IMR-90 (cell line): ENCODE measurements around the gene MDH1. TPM values are rescaled to one million over a fixed set of nuclear protein-coding genes. Genes with fewer than 3 reads are reported as not detected.

ENCODE experiments used
- ATAC-seq: fragments of 200-7000 bp; cut with Tn5 transposase; 2 replicates; pipeline ENCODE4 v1.9.1; 2020; ENCODE audit warnings: low read depth, mild to moderate bottlenecking, moderate library complexity
- BruUV-seq: library from RNA; stranded (reverse); fragments of 400-500 nt; replicated peaks from 2 replicates; lab custom pipeline; 2021; lab: Mats Ljungman, UMichigan
- CTCF ChIA-PET: fragments of 300-600 bp; formaldehyde crosslinking; extraction: SDS; loops from one replicate; lab custom pipeline; 2021; ENCODE audit warnings: antibody characterized with exemption; lab: Yijun Ruan, JAX
- POLR2A ChIA-PET: fragments of 300-600 bp; sonication (Branson Sonifier 250); formaldehyde crosslinking; loops from one replicate; lab custom pipeline; 2022; ENCODE audit warnings: antibody characterized with exemption; ENCODE audit not compliant: unreplicated experiment; lab: Charles Lee
- DNase-seq: peaks from one replicate; pipeline ENCODE4 v3.0.0; 2013
- H2AFZ ChIP-seq: replicated peaks from 2 replicates; pipeline ENCODE3; 2013; ENCODE audit warnings: low read length, mild to moderate bottlenecking; ENCODE audit not compliant: poor library complexity
- H2AK5ac ChIP-seq: 2 replicates; pipeline ENCODE4 v1.6.1; 2013; ENCODE audit warnings: low read depth, low read length, inconsistent platforms
- H2AK9ac ChIP-seq: replicated peaks from 2 replicates; pipeline ENCODE3; 2013; ENCODE audit warnings: mild to moderate bottlenecking, low read depth, low read length, moderate library complexity; ENCODE audit not compliant: poor library complexity
- H2BK120ac ChIP-seq: 2 replicates; pipeline ENCODE4 v1.6.1; 2013; ENCODE audit warnings: low read depth, low read length, inconsistent platforms
- H2BK15ac ChIP-seq: 3 replicates; pipeline ENCODE4 v1.6.1; 2013; ENCODE audit warnings: low read depth, low read length, inconsistent platforms
- H2BK20ac ChIP-seq: 2 replicates; pipeline ENCODE4 v1.6.1; 2013; ENCODE audit warnings: low read depth, mild to moderate bottlenecking, inconsistent platforms, low read length, moderate library complexity
- H2BK5ac ChIP-seq: 2 replicates; pipeline ENCODE4 v1.6.1; 2013; ENCODE audit warnings: mild to moderate bottlenecking, low read depth, low read length, inconsistent platforms; ENCODE audit not compliant: poor library complexity, severe bottlenecking
- H3K14ac ChIP-seq: replicated peaks from 2 replicates; pipeline ENCODE4 v1.6.1; 2013; ENCODE audit warnings: low read depth, low read length, inconsistent platforms
- H3K18ac ChIP-seq: 2 replicates; pipeline ENCODE4 v1.6.1; 2013; ENCODE audit warnings: low read depth, low read length, control low read depth
- H3K23ac ChIP-seq: 2 replicates; pipeline ENCODE4 v1.6.1; 2013; ENCODE audit warnings: low read depth, low read length, inconsistent platforms
- H3K27ac ChIP-seq: 2 replicates; pipeline ENCODE4 v1.5.1; 2013; ENCODE audit warnings: mild to moderate bottlenecking, control low read depth, low read length; ENCODE audit not compliant: insufficient read depth
- H3K27me3 ChIP-seq: 2 replicates; pipeline ENCODE4 v1.6.1; 2013; ENCODE audit warnings: low read length; ENCODE audit not compliant: control insufficient read depth, insufficient read depth
- H3K36me3 ChIP-seq: 2 replicates; pipeline ENCODE4 v1.6.1; 2013; ENCODE audit warnings: low read length, mixed read lengths; ENCODE audit not compliant: control insufficient read depth, insufficient read depth
- H3K4ac ChIP-seq: 2 replicates; pipeline ENCODE4 v1.6.1; 2013; ENCODE audit warnings: low read depth, low read length, inconsistent platforms
- H3K4me1 ChIP-seq: 2 replicates; pipeline ENCODE4 v1.6.1; 2013; ENCODE audit warnings: low read length, mixed read lengths; ENCODE audit not compliant: control insufficient read depth, insufficient read depth
- H3K4me2 ChIP-seq: 2 replicates; pipeline ENCODE4 v1.6.1; 2013; ENCODE audit warnings: low read depth, mild to moderate bottlenecking, control low read depth, low read length, moderate library complexity
- H3K4me3 ChIP-seq: 2 replicates; pipeline ENCODE4 v1.5.1; 2013; ENCODE audit warnings: low read depth, mild to moderate bottlenecking, control low read depth, low read length, moderate library complexity; ENCODE audit not compliant: insufficient read depth
- H3K56ac ChIP-seq: 2 replicates; pipeline ENCODE4 v1.6.1; 2013; ENCODE audit warnings: low read length, inconsistent platforms; ENCODE audit not compliant: insufficient read depth; ENCODE audit errors: extremely low read depth
- H3K79me1 ChIP-seq, 2 experiments: 2 replicates each; pipeline ENCODE4 v1.6.1; 2013; ENCODE audit warnings: low read length in 2 of 2, inconsistent platforms in 1 of 2, low read depth in 1 of 2
- H3K9ac ChIP-seq: 2 replicates; pipeline ENCODE4 v1.6.1; 2013; ENCODE audit warnings: low read depth, low read length, control low read depth
- H3K9me1 ChIP-seq: 2 replicates; pipeline ENCODE4 v1.6.1; 2013; ENCODE audit warnings: low read length, inconsistent platforms; ENCODE audit not compliant: insufficient read depth
- H3K9me3 ChIP-seq: 2 replicates; pipeline ENCODE4 v1.6.1; 2013; ENCODE audit warnings: low read length; ENCODE audit not compliant: control insufficient read depth, insufficient read depth
- H4K20me1 ChIP-seq: 2 replicates; pipeline ENCODE4 v1.6.1; 2013; ENCODE audit warnings: low read length, inconsistent platforms; ENCODE audit not compliant: insufficient read depth
- H4K5ac ChIP-seq: 2 replicates; pipeline ENCODE4 v1.6.1; 2013; ENCODE audit warnings: mild to moderate bottlenecking, low read depth, low read length, control low read depth
- H4K8ac ChIP-seq, 2 experiments: 2 replicates each; pipeline ENCODE4 v1.6.1; 2013; ENCODE audit warnings: low read depth in 2 of 2, low read length in 2 of 2, control low read depth in 1 of 2, inconsistent platforms in 1 of 2
- H4K91ac ChIP-seq: 2 replicates; pipeline ENCODE4 v1.6.1; 2013; ENCODE audit warnings: low read depth, low read length, inconsistent platforms; ENCODE audit not compliant: insufficient read depth
- FOS ChIP-seq: fragments of 150-350 bp; IDR thresholded peaks from 2 replicates; pipeline ENCODE4 v1.6.1; 2016; ENCODE audit warnings: low read depth, low read length
- MAFK ChIP-seq: IDR thresholded peaks from 2 replicates; pipeline ENCODE4 v1.6.1; 2012; ENCODE audit warnings: low read depth, low read length, improper control_type of control experiment
- MAZ ChIP-seq: IDR thresholded peaks from 2 replicates; pipeline ENCODE4 v1.6.1; 2012; ENCODE audit warnings: low read depth, mild to moderate bottlenecking, low read length, improper control_type of control experiment, moderate library complexity, borderline replicate concordance
- MXI1 ChIP-seq: IDR thresholded peaks from 2 replicates; pipeline ENCODE4 v1.6.1; 2012; ENCODE audit warnings: low read depth, mild to moderate bottlenecking, low read length, moderate library complexity, borderline replicate concordance
- POLR2A ChIP-seq: IDR thresholded peaks from 2 replicates; pipeline ENCODE4 v1.6.1; 2012; ENCODE audit warnings: mild to moderate bottlenecking, low read depth, low read length
- RAD21 ChIP-seq: IDR thresholded peaks from 2 replicates; pipeline ENCODE4 v1.6.1; 2012; ENCODE audit warnings: low read length, improper control_type of control experiment
- RCOR1 ChIP-seq: IDR thresholded peaks from 2 replicates; pipeline ENCODE4 v1.6.1; 2012; ENCODE audit warnings: mild to moderate bottlenecking, low read length, improper control_type of control experiment; ENCODE audit not compliant: insufficient replicate concordance
- RFX5 ChIP-seq: IDR thresholded peaks from 2 replicates; pipeline ENCODE4 v1.8.0; 2012; ENCODE audit warnings: low read depth, mild to moderate bottlenecking, low read length, moderate library complexity
- SMC3 ChIP-seq: fragments of 150-350 bp; IDR thresholded peaks from 2 replicates; pipeline ENCODE4 v1.6.1; 2016; ENCODE audit warnings: low read depth, mild to moderate bottlenecking, antibody characterized with exemption, low read length, moderate library complexity
- WGBS, 2 experiments: methylation state at CpG; one replicate each; pipeline versions ENCODE4 v1.1.5 to v1.1.7; 2013; ENCODE audit warnings: missing lambda C conversion rate in 2 of 2; ENCODE audit not compliant: insufficient read length in 1 of 2; ENCODE audit errors: extremely low coverage in 2 of 2; 5-methylcytosine and 5-hydroxymethylcytosine counted together
- dilution Hi-C: fragments of 300-500 bp; cut with HindIII; formaldehyde crosslinking; loops from one replicate; pipeline ENCODE4 v1.14.3; 2018; ENCODE audit warnings: low sequenced_read_pairs; ENCODE audit not compliant: unreplicated experiment
- in situ Hi-C: fragments of 300-500 bp; cut with MboI; formaldehyde crosslinking; loops from 3 replicates; pipeline ENCODE4 v1.14.3; 2019; ENCODE audit warnings: low sequenced_read_pairs, inconsistent platforms, mixed read lengths
- intact Hi-C: fragments of 100-400 bp; cut with micrococcal nuclease; formaldehyde crosslinking; loops from 2 replicates; pipeline ENCODE4 v1.10.0; 2022
- polyA plus RNA-seq, 3 experiments: library from polyadenylated mRNA; depleted of rRNA; stranded (reverse); fragments of >200 nt; gene quantifications; 2 replicates each; pipeline ENCODE4 v1.2.3, GENCODE V29; 2012; ENCODE audit warnings: low replicate concordance in 1 of 3
- total RNA-seq: library from RNA; depleted of rRNA; stranded (reverse); fragments of >200 nt; gene quantifications from 2 replicates; pipeline ENCODE4 v1.2.3, GENCODE V29; 2012

Gene MDH1
- total and polyA plus RNA-seq, 2 of the 4 experiments (the other 2 are of a cell fraction), result 195 to 248 TPM

DNA sequence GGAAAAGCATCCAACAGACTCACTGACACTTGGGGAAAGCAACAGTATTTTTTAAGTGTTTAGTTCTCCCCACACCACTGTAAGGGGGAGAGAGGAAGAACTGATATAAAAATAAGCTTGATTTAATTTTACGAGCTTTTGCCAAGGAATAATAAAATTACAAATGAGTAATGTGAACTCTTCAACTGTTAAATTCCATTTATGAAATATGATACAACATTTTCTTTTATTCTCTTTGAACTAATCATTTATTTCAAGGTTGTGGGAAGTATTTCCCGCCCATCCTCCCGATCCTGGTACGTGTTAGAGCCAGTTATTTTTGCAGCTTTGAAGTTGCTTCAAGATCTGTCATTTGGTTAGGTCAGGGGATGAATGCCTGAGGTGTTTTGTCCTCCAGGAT is 35.7 kb upstream of the MDH1 start:
- POLR2A ChIA-PET, result no interaction called here
- ATAC-seq, result no peak

More for the DNA sequence above, 35.7 kb upstream of the MDH1 start:
- intact Hi-C loops, result no loop called here
- no peak overlapping the region for H4K5ac ChIP-seq
- H3K23ac ChIP-seq, result no peak overlapping the region
- no TSS peak for BruUV-seq
- H3K27me3 ChIP-seq, result no peaks in the 10 kb centered on the region
- no peak overlapping the region for H2BK15ac ChIP-seq
- no peak overlapping the region for H2AK5ac ChIP-seq
- no peak overlapping the region for H3K4me2 ChIP-seq
- H2BK20ac ChIP-seq, result no peak overlapping the region
- H4K20me1 ChIP-seq, result no peaks in the 10 kb centered on the region
- H3K4ac ChIP-seq, result no peak overlapping the region
- H4K8ac ChIP-seq, result no peak overlapping the region
- no peak for DNase-seq
- no peak overlapping the region for H2BK5ac ChIP-seq
- H2AFZ ChIP-seq, result no peak overlapping the region
- TF ChIP-seq MAFK (no peak), POLR2A (no peak), RFX5 (no peak), FOS (no peak), MAZ (no peak), SMC3 (no peak), RAD21 (no peak), RCOR1 (no peak), MXI1 (no peak)
- no peaks in the 10 kb centered on the region for H3K9me1 ChIP-seq
- H3K79me1 ChIP-seq, result no peaks in the 10 kb centered on the region
- H3K36me3 ChIP-seq, result no peaks in the 10 kb centered on the region
- no peak overlapping the region for H3K27ac ChIP-seq
- in situ Hi-C loops, result no loop called here
- dilution Hi-C loops, result no loop called here
- H3K9me3 ChIP-seq, result no peaks in the 10 kb centered on the region
- H2BK120ac ChIP-seq, result no peak overlapping the region
- H3K18ac ChIP-seq, result no peak overlapping the region
- H3K14ac ChIP-seq, result no peak overlapping the region
- no peak overlapping the region for H3K9ac ChIP-seq
- H3K56ac ChIP-seq, result no peak overlapping the region
- no peaks in the 10 kb centered on the region for H3K4me1 ChIP-seq
- no peak overlapping the region for H2AK9ac ChIP-seq
- no peak overlapping the region for H3K4me3 ChIP-seq
- H4K91ac ChIP-seq, result no peak overlapping the region
- no CpG with 5 or more reads among the region's 4 CpGs for WGBS, 2 experiments
- CTCF ChIA-PET, result interaction anchor here (0.9 kb wide), 1 partner anchor 10 kb away, joined by 6 read pairs; no protein-coding TSS in a partner anchor
